GM19328 (cell line): ENCODE data around the gene TTC33.
"Not testable (repeated sequence)": the region's sequence is repeated elsewhere in the genome, so short reads cannot be mapped to it uniquely, and the experiment has no call there.

Experiments used
- ATAC-seq: cut with Tn5 transposase; IDR thresholded peaks from one replicate; pipeline ENCODE4 v1.9.1; 2021; ENCODE audit warnings: mild to moderate bottlenecking, moderate library complexity; ENCODE audit not compliant: unreplicated experiment

Gene TTC33

GRCh38 chr5:40720069-40720468 is 35.7 kb downstream of the TTC33 start:
- no peak for ATAC-seq

DNA sequence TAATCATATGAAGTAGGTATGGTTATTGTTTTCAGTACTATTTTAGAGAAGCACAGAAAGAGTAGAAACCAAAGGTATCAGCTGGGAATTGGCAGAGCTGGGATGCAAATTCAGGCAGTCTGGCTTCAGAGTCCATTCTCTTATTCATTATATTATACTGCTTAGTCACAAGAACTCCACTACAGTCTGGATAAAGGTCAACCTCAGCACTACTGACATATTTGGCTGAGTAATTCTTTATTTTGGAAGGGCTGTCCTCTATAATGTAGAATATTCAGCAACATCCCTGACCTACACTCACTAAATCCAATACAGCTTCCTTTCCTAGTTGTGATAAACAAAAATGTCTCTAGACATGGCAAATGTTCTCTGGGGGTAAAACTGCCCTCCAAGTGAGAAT is 38.5 kb downstream of the TTC33 start:
- ATAC-seq, result no peak

DNA sequence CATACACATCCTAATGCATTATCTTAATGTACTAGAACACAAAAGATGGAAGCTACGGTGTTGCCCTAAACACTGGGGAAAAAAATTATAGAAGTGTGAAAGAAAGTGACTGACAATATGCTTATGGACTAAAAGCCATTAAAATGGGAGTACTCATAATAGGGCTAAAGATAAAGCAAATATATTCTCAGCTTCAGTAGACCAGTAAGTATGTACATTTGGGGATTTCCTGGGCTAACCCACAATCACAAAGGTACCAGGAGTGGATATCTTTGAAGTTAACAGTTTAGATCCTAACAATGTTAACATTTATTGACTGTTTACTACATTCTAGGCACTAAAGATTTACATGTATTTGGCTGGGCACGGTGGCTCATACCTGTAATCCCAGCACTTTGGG is 39.2 kb downstream of the TTC33 start:
- ATAC-seq, result no peak

DNA sequence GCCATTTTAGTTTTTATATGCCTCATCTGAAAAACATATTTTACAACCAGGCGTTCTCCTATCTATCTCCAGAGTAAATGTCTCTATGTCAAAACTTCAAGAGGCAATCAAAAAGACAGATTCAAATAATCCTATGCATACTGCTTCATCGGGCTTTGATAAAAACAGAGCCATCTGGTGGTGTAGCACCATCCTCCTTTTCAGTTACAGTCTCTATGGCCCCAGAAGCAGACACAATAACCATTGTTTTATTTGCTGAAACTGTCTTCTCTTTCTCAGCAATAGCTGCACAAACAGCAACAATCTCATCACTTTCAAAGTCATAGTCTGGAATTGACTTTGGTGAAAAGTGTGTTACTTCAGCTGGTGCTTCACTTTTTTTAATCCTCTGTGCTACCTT is 39.8 kb downstream of the TTC33 start:
- no peak for ATAC-seq

GRCh38 chr5:40714001-40714400 is 41.8 kb downstream of the TTC33 start:
- no peak for ATAC-seq

- not testable (repeated sequence) for ATAC-seq
Measured at GRCh38 chr5:40710575-40710974, 45.2 kb downstream of the TTC33 start.

GRCh38 chr5:40705484-40705883 is 50.3 kb downstream of the TTC33 start:
- not testable (repeated sequence) for ATAC-seq

GRCh38 chr5:40702027-40702426 is 53.7 kb downstream of the TTC33 start:
- not testable (repeated sequence) for ATAC-seq

DNA sequence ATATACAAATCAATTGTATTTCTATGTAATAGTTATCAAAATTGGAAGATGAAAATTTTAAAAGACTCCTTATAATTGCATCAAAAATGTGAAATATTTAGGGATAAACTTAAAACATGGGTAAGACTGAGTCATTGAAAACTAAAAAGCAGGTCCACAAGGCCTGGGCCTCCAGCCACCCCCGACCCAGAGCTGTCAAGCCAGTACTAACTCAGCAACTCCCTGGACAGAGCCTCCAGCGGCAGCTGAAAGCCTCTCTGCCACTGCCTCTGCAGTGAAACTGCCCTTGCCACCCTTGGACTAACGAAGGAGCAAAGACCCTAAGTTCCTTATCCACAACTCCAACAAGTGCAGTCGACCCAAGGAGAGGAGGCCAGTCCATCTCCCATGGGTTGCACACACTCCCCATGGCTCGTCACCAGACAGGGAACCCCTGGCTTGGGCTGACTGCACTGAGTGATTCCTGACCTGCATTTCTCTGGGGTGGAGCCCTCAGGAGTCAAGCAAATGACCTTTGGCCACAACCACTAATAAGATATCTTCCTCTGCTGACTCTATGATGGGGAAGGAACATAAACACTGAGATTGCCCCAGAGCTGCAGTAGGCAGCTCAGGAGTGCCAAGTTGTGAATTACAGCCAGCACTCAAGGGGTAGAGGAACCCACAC is 55.5 kb downstream of the TTC33 start:
- ATAC-seq, result no peak

GRCh38 chr5:40694433-40694832 is 61.3 kb downstream of the TTC33 start:
- no peak for ATAC-seq

GRCh38 chr5:40691894-40692293 is 63.9 kb downstream of the TTC33 start:
- ATAC-seq, result no peak

- ATAC-seq, result no peak
Measured at GRCh38 chr5:40690267-40690666, 65.5 kb downstream of the TTC33 start.

DNA sequence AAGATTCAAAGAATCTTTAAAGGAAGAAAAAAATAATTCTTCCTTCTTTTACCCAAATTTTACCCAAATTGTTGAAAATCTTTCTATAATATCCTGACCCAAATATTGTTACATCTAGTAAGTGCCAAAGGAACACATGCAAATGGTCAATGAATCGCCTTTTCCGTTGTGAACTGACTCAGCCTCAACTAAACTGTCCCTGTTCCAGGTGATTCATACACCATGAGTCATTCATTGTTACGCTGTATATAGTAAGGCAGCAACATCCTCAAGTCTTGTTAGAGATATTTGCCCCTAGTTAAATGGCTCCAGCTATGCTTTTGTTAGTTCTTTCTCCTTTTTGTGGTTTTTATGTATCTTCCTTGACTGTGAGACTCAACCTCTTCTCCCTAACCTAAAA is 66.3 kb downstream of the TTC33 start:
- ATAC-seq, result no peak

DNA sequence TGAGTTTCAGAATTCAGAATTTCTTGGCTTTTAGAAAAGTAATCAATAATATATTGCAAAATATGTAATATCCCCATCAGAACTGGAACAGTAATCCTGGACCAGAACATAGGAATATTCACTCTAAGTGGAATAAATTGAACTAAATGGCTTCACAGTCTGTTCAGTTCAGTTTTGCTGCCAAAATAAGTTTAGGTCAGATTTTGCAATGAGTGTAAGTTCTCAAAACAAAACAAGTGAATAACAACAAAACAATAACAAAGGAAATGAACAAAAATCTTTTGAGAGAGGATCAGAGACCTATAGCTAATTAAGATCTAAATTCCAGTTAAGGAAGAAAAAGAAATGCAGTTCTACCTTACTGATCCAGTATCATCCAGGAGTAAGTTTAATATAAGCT is 66.8 kb downstream of the TTC33 start:
- no peak for ATAC-seq

GRCh38 chr5:40688127-40688761 is 67.5 kb downstream of the TTC33 start:
- ATAC-seq, result peak; percentile 94

DNA sequence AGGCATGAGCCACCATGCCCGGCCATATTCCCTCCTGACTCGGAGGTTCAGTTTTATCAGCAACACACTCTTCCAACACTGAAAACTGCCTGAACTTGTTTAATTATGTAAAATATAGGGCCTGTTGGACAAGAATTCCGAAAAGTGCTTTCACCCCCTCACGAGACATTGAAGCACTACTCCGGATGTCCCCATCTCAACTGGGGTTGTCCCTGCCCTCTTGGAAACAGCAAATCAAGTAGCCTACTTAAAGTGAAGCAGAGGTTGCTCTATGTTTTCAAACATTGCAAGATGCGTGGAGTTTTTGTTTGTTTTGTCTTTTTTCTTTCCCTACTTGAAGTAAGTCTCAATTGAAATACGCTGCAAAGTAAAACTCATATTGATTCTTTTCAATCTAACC is 68.4 kb downstream of the TTC33 start:
- ATAC-seq, result no peak

DNA sequence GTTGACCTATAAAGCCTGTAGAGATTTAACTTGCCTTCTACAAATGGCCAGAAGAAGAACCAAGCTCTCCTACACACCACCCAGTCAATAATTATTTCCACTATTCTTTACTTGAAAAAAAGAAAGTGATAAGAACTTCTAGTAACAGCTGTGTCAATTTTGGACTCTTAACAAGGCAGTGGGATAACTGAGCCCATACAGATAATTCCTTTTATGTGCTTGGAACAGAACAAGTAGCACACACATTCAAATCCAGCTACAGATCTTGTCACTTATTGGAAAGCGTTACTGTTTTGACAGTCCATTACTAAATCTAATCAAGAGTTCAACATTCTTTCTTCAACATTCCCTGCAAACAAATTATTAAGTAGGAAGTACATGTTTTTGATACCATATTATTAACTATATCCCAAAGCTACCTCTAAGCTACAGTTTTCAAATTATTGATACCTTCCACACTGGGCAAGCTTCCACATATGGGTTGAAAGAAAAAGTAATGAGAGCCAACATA is 69.7 kb downstream of the TTC33 start:
- ATAC-seq, result no peak

DNA sequence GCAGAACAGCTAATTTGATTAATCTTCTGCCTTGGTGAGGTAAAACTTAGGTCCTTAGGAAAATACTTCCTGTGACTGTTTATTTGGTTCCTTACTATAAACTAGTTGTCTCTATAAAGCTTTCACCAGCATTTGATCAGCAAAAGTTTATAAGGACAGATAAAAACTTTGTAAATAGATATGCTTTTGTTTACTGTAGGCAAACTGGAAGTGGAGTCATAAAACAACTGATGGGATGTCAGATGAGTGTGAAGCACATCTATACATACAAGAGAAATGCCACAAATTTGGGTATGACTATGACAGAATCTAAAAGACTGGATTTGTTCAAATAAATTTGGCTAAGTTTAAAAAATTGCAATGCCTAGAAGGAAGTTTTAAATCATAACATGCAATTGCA is 70.6 kb downstream of the TTC33 start:
- ATAC-seq, result no peak

- no peak for ATAC-seq
Measured at GRCh38 chr5:40683305-40683704, 72.5 kb downstream of the TTC33 start.

DNA sequence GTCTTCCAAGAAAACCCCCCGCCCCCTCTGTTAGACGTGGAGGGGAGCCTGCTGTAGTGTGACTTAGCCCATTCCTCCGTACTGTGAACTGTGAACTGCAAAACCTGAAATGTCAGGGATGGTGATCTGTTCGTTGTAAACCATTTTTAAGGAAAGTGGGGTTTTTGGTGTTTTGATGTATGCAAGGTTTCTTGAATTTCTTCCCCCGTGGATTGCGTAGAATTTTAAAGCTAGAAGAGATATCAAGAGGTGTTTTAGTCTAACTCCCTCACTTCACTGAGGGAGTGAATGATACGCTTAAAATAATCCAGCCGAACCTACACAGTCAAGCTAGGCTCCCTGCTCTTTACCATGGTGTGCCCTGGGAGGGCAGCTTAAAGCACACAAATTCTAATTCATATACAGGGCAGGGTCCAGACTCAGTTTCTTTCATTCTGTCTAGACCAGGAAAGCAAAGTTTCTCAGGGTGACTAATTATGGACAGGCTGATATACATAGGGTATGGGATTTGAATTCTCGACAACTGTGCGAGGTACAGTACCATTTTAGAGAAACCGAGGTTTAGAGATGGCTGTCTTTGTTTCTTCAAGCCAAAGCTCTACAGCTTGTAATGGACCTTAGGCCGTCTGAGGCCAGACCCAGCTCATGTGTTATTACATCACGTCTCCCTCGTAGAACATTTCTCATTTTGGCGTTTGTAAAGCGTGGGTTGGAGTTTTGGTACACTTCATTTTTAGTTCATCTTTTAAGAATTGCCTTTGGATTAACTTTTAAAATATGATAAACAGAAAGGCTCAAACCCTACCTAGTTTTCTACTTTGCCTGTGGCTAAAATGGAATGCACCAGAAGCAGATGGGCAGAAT is 73.4 kb downstream of the TTC33 start:
- no peak for ATAC-seq

GRCh38 chr5:40681363-40682153 is 74.2 kb downstream of the TTC33 start:
- no peak for ATAC-seq
